ENCODE data around the gene SNPH. TPM values are rescaled to one million over a fixed set of nuclear protein-coding genes. Genes with fewer than 3 reads are reported as not detected.

SNPH gene
- total and polyA plus RNA-seq, 2 of the 8 experiments (the other 6 are each of a cell fraction or from before 2014, with no cell fraction given): 0.98 to 4.9 TPM

- TF ChIP-seq RNF2 (IDR thresholded peaks at IDR 0.05; ENCODE audit: borderline replicate concordance, low read depth, low read length, missing control alignments, poor library complexity, severe bottlenecking): no peak
- TF ChIP-seq SP1 (IDR thresholded peaks at IDR 0.05; ENCODE audit: low read depth, low read length): no peak
- no peak for TF ChIP-seq JUN (IDR thresholded peaks at IDR 0.05; ENCODE audit: low read depth, low read length)
Observed at GRCh38 chr20:1304710-1305515, 38.8 kb downstream of the SNPH start (continued).

Measured in H1 (cell line).